GM12874 (cell line): ENCODE measurements around the gene RMRP.

Source experiments
- TF ChIP-seq, protein P1 (sequence below): IDR thresholded peaks from 2 replicates; pipeline ENCODE4 v1.5.1; 2011; ENCODE audit warnings: low read depth, mild to moderate bottlenecking, control low read depth, low read length, moderate library complexity; ENCODE audit not compliant: insufficient read depth

The RMRP gene

DNA sequence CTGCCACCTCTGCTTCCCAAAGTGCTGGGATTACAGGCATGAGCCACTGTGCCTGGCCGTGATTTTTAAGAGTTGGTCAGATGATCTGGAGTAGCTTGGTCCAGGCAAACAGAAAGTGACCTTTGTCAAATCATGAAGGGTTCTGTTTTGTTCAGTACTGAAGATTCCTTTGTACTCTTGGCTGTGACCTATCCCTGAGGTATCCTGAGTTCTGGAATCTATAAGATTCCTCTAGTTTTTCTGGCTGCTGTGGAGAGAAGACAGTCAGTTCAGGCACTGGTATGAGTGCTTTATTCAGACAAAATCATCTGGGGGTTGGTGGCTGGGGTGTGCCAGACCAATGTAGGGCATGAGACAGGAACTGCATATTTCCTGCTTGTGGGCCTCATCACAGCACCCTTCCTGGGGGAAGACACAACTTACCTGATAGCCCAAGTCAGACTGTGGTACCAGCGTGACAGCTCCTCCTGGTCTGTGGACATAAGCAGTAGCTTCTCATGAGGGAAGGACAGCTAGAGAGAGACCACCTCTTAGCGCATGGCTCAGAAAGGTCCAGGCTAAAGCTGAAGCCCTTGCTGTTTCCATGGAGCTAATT is 4.0 kb upstream of the RMRP start:
- TF ChIP-seq, protein P1, sequence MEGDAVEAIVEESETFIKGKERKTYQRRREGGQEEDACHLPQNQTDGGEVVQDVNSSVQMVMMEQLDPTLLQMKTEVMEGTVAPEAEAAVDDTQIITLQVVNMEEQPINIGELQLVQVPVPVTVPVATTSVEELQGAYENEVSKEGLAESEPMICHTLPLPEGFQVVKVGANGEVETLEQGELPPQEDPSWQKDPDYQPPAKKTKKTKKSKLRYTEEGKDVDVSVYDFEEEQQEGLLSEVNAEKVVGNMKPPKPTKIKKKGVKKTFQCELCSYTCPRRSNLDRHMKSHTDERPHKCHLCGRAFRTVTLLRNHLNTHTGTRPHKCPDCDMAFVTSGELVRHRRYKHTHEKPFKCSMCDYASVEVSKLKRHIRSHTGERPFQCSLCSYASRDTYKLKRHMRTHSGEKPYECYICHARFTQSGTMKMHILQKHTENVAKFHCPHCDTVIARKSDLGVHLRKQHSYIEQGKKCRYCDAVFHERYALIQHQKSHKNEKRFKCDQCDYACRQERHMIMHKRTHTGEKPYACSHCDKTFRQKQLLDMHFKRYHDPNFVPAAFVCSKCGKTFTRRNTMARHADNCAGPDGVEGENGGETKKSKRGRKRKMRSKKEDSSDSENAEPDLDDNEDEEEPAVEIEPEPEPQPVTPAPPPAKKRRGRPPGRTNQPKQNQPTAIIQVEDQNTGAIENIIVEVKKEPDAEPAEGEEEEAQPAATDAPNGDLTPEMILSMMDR = no peak

- TF ChIP-seq, protein P1 = no peak
Measured at GRCh38 chr9:35660966-35661415, 3.2 kb upstream of the RMRP start.

GRCh38 chr9:35659340-35659739 is 1.5 kb upstream of the RMRP start:
- TF ChIP-seq, protein P1 = no peak

- TF ChIP-seq, protein P1 = no peak
Measured at GRCh38 chr9:35658968-35659220, 1.1 kb upstream of the RMRP start.

DNA sequence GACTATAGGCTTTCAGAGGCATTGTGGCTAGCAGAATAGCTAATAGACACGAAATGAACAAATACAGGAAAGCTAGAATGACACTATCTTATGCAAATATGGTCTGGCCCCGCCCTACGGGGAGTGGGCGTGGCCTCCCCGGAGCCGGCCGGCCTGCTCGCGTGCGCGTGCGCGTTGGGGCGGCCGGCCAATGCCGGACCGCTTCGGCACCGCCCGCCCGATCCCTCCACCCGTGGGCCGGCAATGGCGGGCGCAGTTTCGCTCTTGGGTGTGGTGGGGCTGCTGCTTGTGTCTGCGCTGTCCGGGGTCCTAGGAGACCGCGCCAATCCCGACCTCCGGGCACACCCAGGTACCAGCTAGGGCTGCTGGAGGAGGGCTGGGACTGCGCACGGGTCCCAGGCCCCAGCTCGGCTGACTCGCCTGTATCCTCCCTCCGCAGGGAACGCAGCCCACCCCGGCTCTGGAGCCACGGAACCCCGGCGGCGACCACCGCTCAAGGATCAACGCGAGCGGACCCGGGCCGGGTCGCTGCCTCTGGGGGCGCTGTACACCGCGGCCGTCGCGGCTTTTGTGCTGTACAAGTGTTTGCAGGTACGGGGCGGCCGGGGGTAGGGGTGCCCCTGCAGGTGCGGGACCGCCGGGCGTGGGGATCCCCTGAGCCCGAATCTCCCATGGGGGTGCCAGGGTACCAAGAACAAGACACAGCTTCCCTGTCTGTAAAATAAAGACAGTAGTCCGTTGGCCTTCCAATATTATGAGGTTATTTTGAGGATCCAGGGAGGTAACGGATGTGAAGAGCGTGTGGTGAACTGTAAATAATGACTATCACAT is 533 bp upstream of the RMRP start, which contains the start of gene CCDC107:
CCDC107 (plus strand) TSS at position 156 of the 831 bp plus-strand sequence; CDS start at position 244, 88 bp downstream.
- TF ChIP-seq, protein P1 = peak; percentile 82

DNA sequence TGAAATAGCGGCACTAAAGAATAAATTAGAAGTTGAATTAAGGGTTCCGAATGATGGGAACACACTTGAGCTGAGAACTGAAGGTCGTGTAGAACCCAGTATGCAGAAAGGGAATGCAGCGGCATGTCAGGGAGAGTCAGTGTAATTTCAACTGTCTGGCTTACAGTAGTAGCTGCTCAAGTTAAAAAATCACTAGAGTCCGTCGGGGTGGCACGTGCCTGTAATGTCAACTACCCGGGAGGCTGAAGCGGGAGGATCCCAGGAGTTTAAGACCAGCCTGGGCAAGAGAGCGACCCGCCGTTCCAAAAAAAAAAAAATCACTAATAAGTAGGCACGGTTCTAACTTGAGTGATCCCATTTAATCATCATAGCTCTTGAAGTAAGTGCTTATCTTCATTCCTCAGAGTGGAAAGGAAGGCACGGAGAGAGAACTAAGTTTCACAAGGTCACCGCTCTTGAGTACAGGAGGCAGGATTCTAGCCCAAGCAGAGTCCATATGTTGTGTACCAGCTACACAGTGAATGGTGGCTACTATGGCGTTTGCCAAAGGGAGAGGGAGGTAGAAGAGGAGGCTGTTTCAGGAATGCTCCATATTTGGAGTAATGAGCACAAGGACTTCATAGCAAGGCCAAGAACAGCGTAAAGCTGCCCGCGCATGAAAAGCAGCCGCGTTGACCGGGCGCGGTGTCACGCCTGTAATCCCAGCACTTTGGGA is 831 bp downstream of the RMRP start:
- TF ChIP-seq, protein P1 = no peak

- TF ChIP-seq, protein P1 = no peak
Measured at GRCh38 chr9:35656348-35656747, 1.5 kb downstream of the RMRP start.
